Activated CD4-positive, alpha-beta T cell treated with anti-CD3 and anti-CD28 coated beads for 36 hours (primary cell): Measurements from ENCODE around the gene RWDD4. TPM values are rescaled to one million over a fixed set of nuclear protein-coding genes. Genes with fewer than 3 reads are reported as not detected.

ENCODE experiments used
- ATAC-seq: fragments of 200-7000 bp; cut with Tn5 transposase; one replicate; pipeline ENCODE4 v1.10.0; 2021; ENCODE audit warnings: mild to moderate bottlenecking, moderate library complexity
- CTCF ChIA-PET: fragments of 350-600 bp; sonication (Branson Sonifier 250); formaldehyde crosslinking; loops from one replicate; lab custom pipeline; 2021; ENCODE audit warnings: antibody characterized with exemption; lab: Charles Lee
- POLR2A ChIA-PET: fragments of 350-600 bp; sonication (Branson Sonifier 250); formaldehyde crosslinking; loops from one replicate; lab custom pipeline; 2021; ENCODE audit warnings: antibody characterized with exemption, inconsistent platforms; lab: Charles Lee
- DNase-seq: peaks from one replicate; pipeline ENCODE4 v3.0.0-alpha.2; 2020
- H3K27ac Mint-ChIP-seq: one replicate; pipeline ENCODE4 v1.8.0; 2021; ENCODE audit warnings: mixed read lengths
- H3K27me3 Mint-ChIP-seq: one replicate; pipeline ENCODE4 v1.8.0; 2021; ENCODE audit warnings: mixed read lengths
- H3K36me3 Mint-ChIP-seq: one replicate; pipeline ENCODE4 v1.8.0; 2021; ENCODE audit warnings: low read depth, mixed read lengths
- H3K4me1 Mint-ChIP-seq: one replicate; pipeline ENCODE4 v1.8.0; 2021; ENCODE audit warnings: mixed read lengths
- H3K4me3 Mint-ChIP-seq: one replicate; pipeline ENCODE4 v1.8.0; 2021; ENCODE audit warnings: mild to moderate bottlenecking, moderate library complexity, mixed read lengths
- H3K9me3 Mint-ChIP-seq: one replicate; pipeline ENCODE4 v1.8.0; 2021; ENCODE audit warnings: low read depth, mixed read lengths
- intact Hi-C, 2 experiments: fragments of 100-400 bp; cut with DNase I in 1 of 2; cut with micrococcal nuclease in 1 of 2; formaldehyde crosslinking; loops; one replicate each; pipeline versions ENCODE4 v1.14.2 to v1.15.1; 2022 to 2024; cut with DNase I, micrococcal nuclease
- total RNA-seq, 2 experiments: library from RNA; stranded (reverse); gene quantifications; one replicate each; pipeline ENCODE4 v1.2.3, GENCODE V29; 2021

Gene RWDD4
- total RNA-seq: 10 to 100 TPM; 19.4 to 26.5 TPM

- peaks cover 35% of the 10 kb centered on the region for H3K4me1 Mint-ChIP-seq
- H3K9me3 Mint-ChIP-seq: no peaks in the 10 kb centered on the region
- H3K4me3 Mint-ChIP-seq: peak within 1 kb of the TSS; percentile 97
- POLR2A ChIA-PET: no interaction called here
- intact Hi-C loops: loop anchor here (1.0 to 10.0 kb wide), 9 partner anchors 64 to 1813 kb away; partner anchors contain the start of genes CDKN2AIP (in 2 of the 2), ACSL1 (in 1 of the 2), CCDC110 (in 1 of the 2) and CENPU (in 1 of the 2)
- H3K27me3 Mint-ChIP-seq: no peaks in the 10 kb centered on the region
- H3K36me3 Mint-ChIP-seq: peaks cover 17% of the 10 kb centered on the region
- CTCF ChIA-PET: interaction anchor here (0.5 to 1.3 kb wide), 3 partner anchors 11 to 800 kb away, joined by 4 to 5 read pairs (median 4); no protein-coding TSS in a partner anchor
- peak within 1 kb of the TSS; percentile 95 for H3K27ac Mint-ChIP-seq
- DNase-seq (peak; percentile 97), ATAC-seq (peak; percentile 100)
These were observed at the start of gene RWDD4, which contains the start of gene TRAPPC11 for GRCh38 chr4:183659029-183659871. RWDD4 (minus strand) TSS chr4:183659185; CDS start chr4:183658952, 233 bp downstream. TRAPPC11 (plus strand) TSS chr4:183659293; CDS start chr4:183663868, 4,575 bp downstream.

- Mint-ChIP-seq H3K4me1 (no peaks in the 10 kb centered on the region), H3K36me3 (peaks cover 52% of the 10 kb centered on the region), H3K9me3 (no peaks in the 10 kb centered on the region), H3K27ac (no peak overlapping the region), H3K27me3 (no peaks in the 10 kb centered on the region), H3K4me3 (no peak overlapping the region)
- ChIA-PET POLR2A (no interaction called here), CTCF (no interaction called here)
- DNase-seq (no peak), ATAC-seq (no peak)
- intact Hi-C loops: no loop called here
These were observed 43.5 kb upstream of the RWDD4 start for GRCh38 chr4:183702492-183702891.

- DNase-seq (no peak), ATAC-seq (no peak)
- POLR2A ChIA-PET: no interaction called here
- CTCF ChIA-PET: interaction anchor here (1.1 kb wide), 1 partner anchor 21 kb away, joined by 3 read pairs; no protein-coding TSS in a partner anchor
- H3K4me3 Mint-ChIP-seq: no peak overlapping the region
- peaks cover 58% of the 10 kb centered on the region for H3K36me3 Mint-ChIP-seq
- H3K27me3 Mint-ChIP-seq: no peaks in the 10 kb centered on the region
- H3K9me3 Mint-ChIP-seq: no peaks in the 10 kb centered on the region
- intact Hi-C loops: no loop called here
- H3K27ac Mint-ChIP-seq: no peak overlapping the region
- H3K4me1 Mint-ChIP-seq: no peaks in the 10 kb centered on the region
These were observed 41.4 kb upstream of the RWDD4 start for GRCh38 chr4:183700407-183700806.

GRCh38 chr4:183698909-183699308 lies 39.9 kb upstream of the RWDD4 start:
- DNase-seq (no peak), ATAC-seq (no peak)
- H3K9me3 Mint-ChIP-seq: no peaks in the 10 kb centered on the region
- H3K27ac Mint-ChIP-seq: no peak overlapping the region
- intact Hi-C loops: no loop called here
- no peaks in the 10 kb centered on the region for H3K4me1 Mint-ChIP-seq
- ChIA-PET CTCF (no interaction called here), POLR2A (no interaction called here)
- H3K27me3 Mint-ChIP-seq: no peaks in the 10 kb centered on the region
- H3K4me3 Mint-ChIP-seq: no peak overlapping the region
- peaks cover 57% of the 10 kb centered on the region for H3K36me3 Mint-ChIP-seq

GRCh38 chr4:183691897-183692296 lies 32.9 kb upstream of the RWDD4 start:
- POLR2A ChIA-PET: no interaction called here
- ATAC-seq: no peak
- Mint-ChIP-seq H3K4me1 (no peaks in the 10 kb centered on the region), H3K4me3 (no peak overlapping the region), H3K36me3 (peaks cover 40% of the 10 kb centered on the region), H3K27ac (no peak overlapping the region), H3K9me3 (no peaks in the 10 kb centered on the region), H3K27me3 (no peaks in the 10 kb centered on the region)
- no peak for DNase-seq
- intact Hi-C loops: no loop called here
- CTCF ChIA-PET: interaction anchor here (1.0 kb wide), 1 partner anchor 8 kb away, joined by 3 read pairs; no protein-coding TSS in a partner anchor

- no peak overlapping the region for H3K27ac Mint-ChIP-seq
- DNase-seq: no peak
- POLR2A ChIA-PET: no interaction called here
- CTCF ChIA-PET: interaction anchor here (0.9 kb wide), 1 partner anchor 206 kb away, joined by 3 read pairs; no protein-coding TSS in a partner anchor
- intact Hi-C loops: no loop called here
- H3K4me1 Mint-ChIP-seq: no peaks in the 10 kb centered on the region
- ATAC-seq: no peak
- no peaks in the 10 kb centered on the region for H3K27me3 Mint-ChIP-seq
- H3K36me3 Mint-ChIP-seq: peaks cover 37% of the 10 kb centered on the region
- H3K4me3 Mint-ChIP-seq: no peak overlapping the region
- no peaks in the 10 kb centered on the region for H3K9me3 Mint-ChIP-seq
These were observed 32.0 kb upstream of the RWDD4 start for GRCh38 chr4:183691006-183691405.

- Mint-ChIP-seq H3K27me3 (no peaks in the 10 kb centered on the region), H3K9me3 (no peaks in the 10 kb centered on the region), H3K4me1 (no peaks in the 10 kb centered on the region), H3K36me3 (peaks cover 29% of the 10 kb centered on the region), H3K4me3 (no peak overlapping the region), H3K27ac (no peak overlapping the region)
- POLR2A ChIA-PET: no interaction called here
- intact Hi-C loops: no loop called here
- no peak for DNase-seq
- ATAC-seq: no peak
- CTCF ChIA-PET: no interaction called here
These were observed 29.2 kb upstream of the RWDD4 start for GRCh38 chr4:183688216-183688615.

GRCh38 chr4:183686461-183686860 lies 27.5 kb upstream of the RWDD4 start:
- H3K4me3 Mint-ChIP-seq: no peak overlapping the region
- H3K9me3 Mint-ChIP-seq: no peaks in the 10 kb centered on the region
- POLR2A ChIA-PET: no interaction called here
- ATAC-seq (no peak), DNase-seq (no peak)
- H3K4me1 Mint-ChIP-seq: no peaks in the 10 kb centered on the region
- CTCF ChIA-PET: interaction anchor here (0.6 to 1.5 kb wide), 4 partner anchors 22 to 223 kb away, joined by 3 read pairs; no protein-coding TSS in a partner anchor
- no peaks in the 10 kb centered on the region for H3K27me3 Mint-ChIP-seq
- intact Hi-C loops: no loop called here
- H3K27ac Mint-ChIP-seq: no peak overlapping the region
- peaks cover 30% of the 10 kb centered on the region for H3K36me3 Mint-ChIP-seq

GRCh38 chr4:183681119-183681518 lies 22.1 kb upstream of the RWDD4 start:
- CTCF ChIA-PET: interaction anchor here (0.6 kb wide), 2 partner anchors 9 to 42 kb away, joined by 3 to 5 read pairs; no protein-coding TSS in a partner anchor
- no peak overlapping the region for H3K27ac Mint-ChIP-seq
- DNase-seq (no peak), ATAC-seq (no peak)
- POLR2A ChIA-PET: no interaction called here
- no peaks in the 10 kb centered on the region for H3K4me1 Mint-ChIP-seq
- no peaks in the 10 kb centered on the region for H3K27me3 Mint-ChIP-seq
- peaks cover 17% of the 10 kb centered on the region for H3K36me3 Mint-ChIP-seq
- no peaks in the 10 kb centered on the region for H3K9me3 Mint-ChIP-seq
- intact Hi-C loops: no loop called here
- H3K4me3 Mint-ChIP-seq: no peak overlapping the region

GRCh38 chr4:183675625-183676024 lies 16.6 kb upstream of the RWDD4 start:
- intact Hi-C loops: no loop called here
- CTCF ChIA-PET: interaction anchor here (1.0 kb wide), 1 partner anchor 10 kb away, joined by 3 read pairs; no protein-coding TSS in a partner anchor

GRCh38 chr4:183674153-183674552 lies 15.2 kb upstream of the RWDD4 start:
- CTCF ChIA-PET: no interaction called here
- no peak overlapping the region for H3K4me3 Mint-ChIP-seq
- no peak overlapping the region for H3K27ac Mint-ChIP-seq
- no peaks in the 10 kb centered on the region for H3K4me1 Mint-ChIP-seq
- no peaks in the 10 kb centered on the region for H3K27me3 Mint-ChIP-seq
- POLR2A ChIA-PET: no interaction called here
- H3K9me3 Mint-ChIP-seq: no peaks in the 10 kb centered on the region
- ATAC-seq (no peak), DNase-seq (no peak)
- intact Hi-C loops: no loop called here
- peaks cover 23% of the 10 kb centered on the region for H3K36me3 Mint-ChIP-seq

More at GRCh38 chr4:183675625-183676024, 16.6 kb upstream of the RWDD4 start:
- DNase-seq: no peak
- no peaks in the 10 kb centered on the region for H3K9me3 Mint-ChIP-seq
- H3K27me3 Mint-ChIP-seq: no peaks in the 10 kb centered on the region
- no peaks in the 10 kb centered on the region for H3K4me1 Mint-ChIP-seq
- no peak for ATAC-seq
- POLR2A ChIA-PET: no interaction called here
- H3K4me3 Mint-ChIP-seq: no peak overlapping the region
- H3K36me3 Mint-ChIP-seq: peaks cover 20% of the 10 kb centered on the region
- no peak overlapping the region for H3K27ac Mint-ChIP-seq
